Testis (tissue), 2 donors: ENCODE measurements around the gene ATG12.

Experiments
- CTCF ChIP-seq, 3 experiments: fragments of 450-650 bp in 2 of 3; fragments of 200-600 bp in 1 of 3; sonication (generic) in 1 of 3; IDR thresholded peaks; one replicate each; pipeline ENCODE4 v1.5.1; 2016 to 2019; ENCODE audit warnings: antibody characterized with exemption in 3 of 3, mild to moderate bottlenecking in 2 of 3, moderate library complexity in 1 of 3
- POLR2A ChIP-seq: fragments of 450-650 bp; IDR thresholded peaks from one replicate; pipeline ENCODE4 v1.6.1; 2017; ENCODE audit warnings: antibody characterized with exemption, mild to moderate bottlenecking, moderate library complexity

GRCh38 chr5:115815693-115816225 is 25.6 kb downstream of the ATG12 start:
- TF ChIP-seq CTCF (IDR thresholded peaks at IDR 0.05), result no peak
- no peak for TF ChIP-seq POLR2A
